ENCODE data around the gene FIP1L1.
A peak's percentile ranks its signal among the peaks of the same experiment; 100 is the strongest.

The FIP1L1 gene

DNA sequence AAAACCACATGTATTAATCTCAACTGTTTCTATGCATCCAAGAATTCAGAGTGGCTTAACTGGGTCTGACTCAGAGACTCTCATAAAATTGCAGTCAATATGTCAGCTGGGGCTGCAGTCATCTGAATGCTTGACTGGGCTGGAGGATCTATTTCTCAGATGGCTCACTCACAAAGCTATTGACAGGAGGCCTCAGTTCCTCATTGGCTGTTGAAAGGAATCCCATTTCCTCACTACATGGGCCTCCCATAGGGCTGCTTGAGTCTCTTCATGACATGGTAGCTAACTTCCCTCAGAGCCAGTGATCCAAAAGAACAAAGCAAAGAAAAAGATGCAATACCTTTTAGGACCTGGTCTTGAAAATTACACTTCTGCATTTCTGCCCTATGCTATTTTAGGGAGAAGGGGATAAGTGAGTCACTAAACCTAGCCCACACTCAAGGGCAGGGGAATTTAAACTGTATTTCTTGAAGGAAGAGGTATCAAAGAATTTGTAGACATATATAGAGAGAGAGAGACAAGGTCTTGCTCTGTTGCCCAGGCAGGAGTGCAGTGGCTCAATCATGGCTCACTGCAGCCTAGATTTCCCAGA lies 21.4 kb upstream of the FIP1L1 start:
- TF ChIP-seq, protein P1, sequence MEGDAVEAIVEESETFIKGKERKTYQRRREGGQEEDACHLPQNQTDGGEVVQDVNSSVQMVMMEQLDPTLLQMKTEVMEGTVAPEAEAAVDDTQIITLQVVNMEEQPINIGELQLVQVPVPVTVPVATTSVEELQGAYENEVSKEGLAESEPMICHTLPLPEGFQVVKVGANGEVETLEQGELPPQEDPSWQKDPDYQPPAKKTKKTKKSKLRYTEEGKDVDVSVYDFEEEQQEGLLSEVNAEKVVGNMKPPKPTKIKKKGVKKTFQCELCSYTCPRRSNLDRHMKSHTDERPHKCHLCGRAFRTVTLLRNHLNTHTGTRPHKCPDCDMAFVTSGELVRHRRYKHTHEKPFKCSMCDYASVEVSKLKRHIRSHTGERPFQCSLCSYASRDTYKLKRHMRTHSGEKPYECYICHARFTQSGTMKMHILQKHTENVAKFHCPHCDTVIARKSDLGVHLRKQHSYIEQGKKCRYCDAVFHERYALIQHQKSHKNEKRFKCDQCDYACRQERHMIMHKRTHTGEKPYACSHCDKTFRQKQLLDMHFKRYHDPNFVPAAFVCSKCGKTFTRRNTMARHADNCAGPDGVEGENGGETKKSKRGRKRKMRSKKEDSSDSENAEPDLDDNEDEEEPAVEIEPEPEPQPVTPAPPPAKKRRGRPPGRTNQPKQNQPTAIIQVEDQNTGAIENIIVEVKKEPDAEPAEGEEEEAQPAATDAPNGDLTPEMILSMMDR (IDR thresholded peaks at IDR 0.05; ENCODE audit: low read depth, low read length): no peak
- no peak for DNase-seq (ENCODE audit: extremely low read depth, low read depth)

DNA sequence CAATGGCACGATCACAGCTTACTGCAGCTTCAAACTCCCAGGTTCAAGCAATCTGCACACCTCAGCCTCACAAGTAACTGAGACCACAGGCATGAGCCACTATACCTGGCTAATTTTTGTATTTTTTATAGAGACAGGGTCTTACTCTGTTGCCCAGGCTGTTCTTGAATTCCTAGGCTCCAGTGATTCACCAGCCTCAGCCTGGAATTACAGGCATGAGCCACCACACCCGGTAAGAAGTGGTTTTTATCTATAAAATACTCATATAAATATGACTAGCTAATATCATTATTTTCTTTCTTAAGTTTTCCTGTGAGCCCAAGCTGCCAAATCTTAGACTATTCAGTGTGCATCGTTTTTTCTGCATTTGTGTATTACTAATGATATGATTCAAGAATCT lies 16.0 kb upstream of the FIP1L1 start:
- DNase-seq (ENCODE audit: extremely low read depth, low read depth): no peak
- TF ChIP-seq, protein P1 (IDR thresholded peaks at IDR 0.05; ENCODE audit: low read depth, low read length): no peak

DNA sequence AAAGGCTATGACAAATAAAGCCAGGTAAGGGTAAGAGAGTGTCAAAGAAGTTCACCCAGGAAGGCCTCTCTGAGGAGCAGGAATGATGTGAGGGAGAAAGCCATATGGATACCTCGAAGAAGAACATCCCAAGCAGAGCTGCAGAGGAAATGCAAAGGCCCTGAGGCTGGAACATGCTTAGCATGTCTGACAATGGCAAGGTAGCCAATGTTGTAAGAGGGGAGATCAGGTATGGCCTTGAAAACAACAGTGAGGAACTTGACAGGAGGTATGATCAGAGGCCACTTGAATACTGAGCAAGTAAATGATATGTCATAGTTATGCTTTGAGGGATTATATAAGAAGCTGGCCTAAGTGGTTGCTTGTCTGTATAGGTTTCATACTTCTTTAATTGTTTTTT lies 15.3 kb upstream of the FIP1L1 start:
- TF ChIP-seq, protein P1 (IDR thresholded peaks at IDR 0.05; ENCODE audit: low read depth, low read length): no peak
- DNase-seq (ENCODE audit: extremely low read depth, low read depth): no peak

DNA sequence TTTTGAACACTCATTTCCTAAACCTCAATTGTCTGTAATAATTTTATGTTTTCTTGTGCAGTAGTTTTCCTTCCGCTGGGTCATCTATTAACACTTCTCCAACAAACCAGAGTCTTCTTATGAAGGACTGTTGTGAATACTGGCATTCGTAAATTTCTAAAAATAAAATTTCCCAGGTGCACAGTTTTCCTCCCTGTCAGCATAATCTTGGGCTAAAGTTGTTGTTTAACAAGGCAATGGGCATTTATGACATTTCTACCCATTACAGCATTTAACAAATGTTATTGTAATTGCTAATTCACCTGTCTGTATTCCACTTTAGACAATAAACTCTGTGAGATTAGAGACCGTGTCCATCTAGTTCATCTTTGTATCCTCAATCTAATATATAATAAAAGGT lies 12.8 kb upstream of the FIP1L1 start:
- DNase-seq (ENCODE audit: extremely low read depth, low read depth): no peak
- TF ChIP-seq, protein P1 (IDR thresholded peaks at IDR 0.05; ENCODE audit: low read depth, low read length): no peak

DNA sequence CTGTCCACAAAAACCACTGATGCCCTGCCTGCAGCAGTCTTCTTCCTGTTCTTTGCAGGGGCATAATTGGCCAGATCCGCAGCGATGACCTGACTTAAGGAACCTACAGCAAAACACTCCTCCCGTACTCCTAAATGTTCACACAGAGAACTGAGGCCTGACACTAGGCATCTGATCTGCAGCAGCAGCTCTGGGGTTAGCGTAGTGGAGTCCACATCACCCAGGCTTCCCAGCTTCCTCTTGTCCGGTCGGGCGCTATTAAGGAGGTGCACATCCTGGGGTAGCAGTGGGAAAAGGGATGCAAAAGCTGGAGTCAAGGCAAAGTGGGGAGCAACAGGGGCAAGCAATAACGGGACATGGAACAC lies 12.3 kb upstream of the FIP1L1 start:
- TF ChIP-seq, protein P1 (IDR thresholded peaks at IDR 0.05; ENCODE audit: low read depth, low read length): no peak
- DNase-seq (ENCODE audit: extremely low read depth, low read depth): no peak

DNA sequence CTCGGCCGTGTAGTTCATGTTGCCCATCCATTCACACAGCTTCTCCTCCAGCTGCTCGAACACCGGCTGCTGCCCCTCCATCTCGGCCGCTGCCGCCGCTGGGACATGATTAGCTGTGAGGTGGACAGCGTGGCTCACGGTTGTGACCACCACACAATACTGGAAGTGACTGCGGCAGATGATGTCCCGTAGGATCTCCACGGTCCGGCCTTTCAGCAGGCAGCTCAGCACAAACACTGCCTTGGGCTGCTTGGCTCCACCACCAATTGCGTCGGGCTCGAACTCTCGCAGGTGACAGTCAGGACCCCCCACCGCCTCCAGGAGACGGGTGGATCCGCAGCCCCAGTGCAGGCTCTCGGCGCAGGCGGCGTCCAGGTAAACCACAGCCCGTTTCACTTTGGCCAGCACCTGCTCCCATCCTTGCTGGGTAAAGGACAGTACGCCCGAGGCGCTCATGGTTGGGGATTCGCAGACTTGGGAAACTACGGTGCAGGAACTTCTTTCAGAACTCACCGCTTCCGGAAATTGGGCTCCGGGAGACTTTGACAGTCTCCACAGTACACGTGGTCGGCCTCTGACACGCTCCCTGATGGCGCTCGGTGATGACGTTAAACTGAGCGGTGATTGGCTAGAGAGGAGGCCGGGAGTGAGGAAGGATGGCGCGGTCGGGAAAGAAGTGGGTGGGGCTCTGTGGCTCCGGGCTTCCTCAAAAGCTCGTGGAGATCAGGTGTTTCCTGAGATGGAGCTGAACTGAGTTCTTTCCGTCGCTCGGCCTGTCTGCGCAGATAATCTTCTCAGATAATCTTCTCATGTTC lies 11.7 kb upstream of the FIP1L1 start, which contains the start of gene SCFD2:
Gene SCFD2, minus strand, starts transcription at position 576 of the 815 bp plus-strand sequence.
- TF ChIP-seq, protein P1 (IDR thresholded peaks at IDR 0.05; ENCODE audit: low read depth, low read length): no peak
- peak; percentile 90 for DNase-seq (ENCODE audit: extremely low read depth, low read depth)

DNA sequence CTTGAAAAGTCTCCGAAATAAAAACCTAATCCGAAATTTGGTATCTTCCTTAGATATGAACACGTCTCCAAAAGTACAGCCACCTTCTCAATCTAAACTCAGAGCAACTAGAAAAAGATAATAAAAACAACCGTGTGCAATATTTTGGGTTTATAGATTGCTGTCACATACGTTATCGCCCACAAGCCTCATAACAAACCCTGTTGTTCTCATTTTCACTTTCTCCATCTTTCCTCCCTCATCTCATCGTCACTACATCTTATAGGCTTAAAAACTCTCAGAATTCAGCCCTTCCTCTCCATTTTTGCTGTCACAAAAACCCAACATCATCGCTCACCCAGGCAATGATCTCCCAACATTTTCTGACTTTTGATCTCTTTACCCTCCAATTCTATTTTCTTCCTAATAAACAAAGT lies 11.1 kb upstream of the FIP1L1 start:
- no peak for DNase-seq (ENCODE audit: extremely low read depth, low read depth)
- TF ChIP-seq, protein P1 (IDR thresholded peaks at IDR 0.05; ENCODE audit: low read depth, low read length): no peak
